Vagina (tissue), 2 donors: ENCODE results near the gene OR56A5.

Experiments
- POLR2A ChIP-seq, 2 donors: fragments of 450-650 bp; IDR thresholded peaks; one replicate each; pipeline ENCODE4 v1.6.1; 2017; ENCODE audit warnings: antibody characterized with exemption in 2 of 2, mild to moderate bottlenecking in 2 of 2, moderate library complexity in 2 of 2
- TF ChIP-seq, protein P1 (sequence below), 3 experiments: fragments of 450-650 bp in 2 of 3; fragments of 200-600 bp in 1 of 3; sonication (generic) in 1 of 3; IDR thresholded peaks; one replicate each; pipeline ENCODE4 v1.5.1; 2017 to 2019; ENCODE audit warnings: antibody characterized with exemption in 3 of 3, mild to moderate bottlenecking in 2 of 3, moderate library complexity in 2 of 3

DNA sequence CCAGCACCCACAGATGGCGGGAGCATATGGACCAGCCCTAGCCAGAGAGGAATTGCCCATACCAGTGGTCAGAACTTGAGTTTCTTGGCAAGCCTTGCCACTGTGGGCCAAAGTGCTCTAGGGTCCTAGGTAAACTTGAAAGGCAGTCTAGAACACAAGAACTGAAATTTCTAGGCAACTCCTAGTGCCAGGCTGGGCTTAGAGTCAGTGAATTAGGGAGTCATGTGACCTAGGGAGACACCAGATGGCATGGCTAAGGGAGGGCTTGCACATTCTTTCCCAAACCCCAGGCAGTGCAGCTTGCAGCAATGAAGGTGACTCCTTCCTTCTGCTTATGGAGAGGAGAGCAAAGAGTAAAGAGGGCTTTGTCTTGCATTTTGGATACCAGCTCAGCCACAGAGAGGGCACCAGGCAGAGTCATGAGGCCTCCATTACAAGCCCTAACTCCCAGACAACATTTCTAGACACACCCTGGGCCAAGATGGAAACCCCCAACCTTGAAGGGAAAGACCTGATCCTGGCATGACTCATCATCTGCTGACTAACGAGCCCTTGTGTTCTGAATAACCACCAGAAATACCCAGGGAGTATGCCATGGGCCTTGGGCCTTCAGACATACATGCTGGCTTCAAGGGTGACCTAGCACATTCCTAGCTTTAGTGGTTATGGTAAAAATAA is 45.4 kb downstream of the OR56A5 start:
- TF ChIP-seq, protein P1, sequence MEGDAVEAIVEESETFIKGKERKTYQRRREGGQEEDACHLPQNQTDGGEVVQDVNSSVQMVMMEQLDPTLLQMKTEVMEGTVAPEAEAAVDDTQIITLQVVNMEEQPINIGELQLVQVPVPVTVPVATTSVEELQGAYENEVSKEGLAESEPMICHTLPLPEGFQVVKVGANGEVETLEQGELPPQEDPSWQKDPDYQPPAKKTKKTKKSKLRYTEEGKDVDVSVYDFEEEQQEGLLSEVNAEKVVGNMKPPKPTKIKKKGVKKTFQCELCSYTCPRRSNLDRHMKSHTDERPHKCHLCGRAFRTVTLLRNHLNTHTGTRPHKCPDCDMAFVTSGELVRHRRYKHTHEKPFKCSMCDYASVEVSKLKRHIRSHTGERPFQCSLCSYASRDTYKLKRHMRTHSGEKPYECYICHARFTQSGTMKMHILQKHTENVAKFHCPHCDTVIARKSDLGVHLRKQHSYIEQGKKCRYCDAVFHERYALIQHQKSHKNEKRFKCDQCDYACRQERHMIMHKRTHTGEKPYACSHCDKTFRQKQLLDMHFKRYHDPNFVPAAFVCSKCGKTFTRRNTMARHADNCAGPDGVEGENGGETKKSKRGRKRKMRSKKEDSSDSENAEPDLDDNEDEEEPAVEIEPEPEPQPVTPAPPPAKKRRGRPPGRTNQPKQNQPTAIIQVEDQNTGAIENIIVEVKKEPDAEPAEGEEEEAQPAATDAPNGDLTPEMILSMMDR (IDR thresholded peaks at IDR 0.05), result no peak
- TF ChIP-seq POLR2A (IDR thresholded peaks at IDR 0.05), result no peak
